ENCODE results near the gene PTPRU. TPM values are rescaled to one million over a fixed set of nuclear protein-coding genes. Genes with fewer than 3 reads are reported as not detected.

The PTPRU gene
- polyA plus RNA-seq, 1 of the 3 experiments (the other 2 are of a cell fraction): 3.5 TPM

DNA sequence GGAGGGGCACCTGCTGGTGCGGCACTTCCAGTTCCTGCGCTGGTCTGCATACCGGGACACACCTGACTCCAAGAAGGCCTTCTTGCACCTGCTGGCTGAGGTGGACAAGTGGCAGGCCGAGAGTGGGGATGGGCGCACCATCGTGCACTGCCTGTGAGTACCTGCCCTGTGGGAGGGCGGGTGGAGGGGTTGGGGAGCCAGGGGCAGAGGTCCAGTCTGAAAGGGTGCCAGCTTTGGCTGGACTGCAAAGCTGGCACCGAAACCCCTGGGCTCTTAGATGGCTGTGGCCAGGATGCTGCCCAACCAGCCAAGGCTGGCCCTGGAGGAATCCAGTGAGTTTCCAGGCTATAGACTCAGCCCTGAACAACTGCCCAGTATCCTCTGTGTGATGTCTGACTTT, 87.3 kb downstream of the PTPRU start:
- POLR2A ChIA-PET: no interaction called here
- H3K9me2 ChIP-seq: no peaks in the 10 kb centered on the region
- no peaks in the 10 kb centered on the region for H3F3A ChIP-seq (replicated peaks; ENCODE audit: insufficient read depth)
- H3K9ac ChIP-seq: no peak overlapping the region
- no peaks in the 10 kb centered on the region for H3K27me3 ChIP-seq (ENCODE audit: insufficient read depth)
- peaks cover 0 to 15% of the 10 kb centered on the region in 2 experiments; a peak in 1 of 4 replicates for H3K4me1 ChIP-seq (ENCODE audit: control insufficient read depth in 1 of 2, insufficient read depth in 2 of 2, low read depth in 1 of 2, low read length in 1 of 2)
- H3K4me2 ChIP-seq: no peak overlapping the region
- no peaks in the 10 kb centered on the region for H4K20me1 ChIP-seq (ENCODE audit: insufficient read depth)
- H3K4me3 ChIP-seq (ENCODE audit: low read depth in 2 of 2, low read length in 1 of 2): no peak overlapping the region
- no peak overlapping the region for H3K27ac ChIP-seq (ENCODE audit: low read depth in 2 of 2, low read length in 1 of 2)
- CTCF ChIA-PET: interaction anchor here (1.1 kb wide), 1 partner anchor 45 kb away, joined by 4 read pairs; no protein-coding TSS in a partner anchor
- no peaks in the 10 kb centered on the region for H3K9me3 ChIP-seq
- H3K79me2 ChIP-seq (ENCODE audit: insufficient read depth): no peaks in the 10 kb centered on the region
- WGBS (ENCODE audit: low lambda C conversion rate): 20% methylated on average over 1 of the region's 8 CpGs
- no peak overlapping the region for H2AFZ ChIP-seq (ENCODE audit: low read depth)
- no peaks in the 10 kb centered on the region for H3K36me3 ChIP-seq (replicated peaks in 1 of 2; ENCODE audit: control insufficient read depth in 1 of 2, insufficient read depth in 2 of 2, low read length in 1 of 2)
- no peak for DNase-seq
- TF ChIP-seq MXI1 (IDR thresholded peaks at IDR 0.05; ENCODE audit: low read depth, low read length) (no peak), TCF12 (IDR thresholded peaks at IDR 0.05) (no peak), FOXM1 (IDR thresholded peaks at IDR 0.05; ENCODE audit: low read depth) (no peak), MAX (IDR thresholded peaks at IDR 0.05; ENCODE audit: low read depth) (no peak), USF2 (IDR thresholded peaks at IDR 0.05; ENCODE audit: borderline replicate concordance, low read depth, low read length) (no peak), SIN3A (IDR thresholded peaks at IDR 0.05; ENCODE audit: borderline replicate concordance, low read depth, low read length) (no peak), RAD21 (IDR thresholded peaks at IDR 0.05; ENCODE audit: low read length) (no peak), TAF1 (IDR thresholded peaks at IDR 0.05; ENCODE audit: borderline replicate concordance, low read depth, low read length) (no peak), EZH2phosphoT487 (IDR thresholded peaks at IDR 0.05; ENCODE audit: borderline replicate concordance, low read depth) (no peak), PBX3 (IDR thresholded peaks at IDR 0.05) (no peak)
- TF ChIP-seq, protein P1, sequence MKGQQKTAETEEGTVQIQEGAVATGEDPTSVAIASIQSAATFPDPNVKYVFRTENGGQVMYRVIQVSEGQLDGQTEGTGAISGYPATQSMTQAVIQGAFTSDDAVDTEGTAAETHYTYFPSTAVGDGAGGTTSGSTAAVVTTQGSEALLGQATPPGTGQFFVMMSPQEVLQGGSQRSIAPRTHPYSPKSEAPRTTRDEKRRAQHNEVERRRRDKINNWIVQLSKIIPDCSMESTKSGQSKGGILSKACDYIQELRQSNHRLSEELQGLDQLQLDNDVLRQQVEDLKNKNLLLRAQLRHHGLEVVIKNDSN (IDR thresholded peaks at IDR 0.05; ENCODE audit: borderline replicate concordance, low read depth): no peak
- TF ChIP-seq, protein P2, sequence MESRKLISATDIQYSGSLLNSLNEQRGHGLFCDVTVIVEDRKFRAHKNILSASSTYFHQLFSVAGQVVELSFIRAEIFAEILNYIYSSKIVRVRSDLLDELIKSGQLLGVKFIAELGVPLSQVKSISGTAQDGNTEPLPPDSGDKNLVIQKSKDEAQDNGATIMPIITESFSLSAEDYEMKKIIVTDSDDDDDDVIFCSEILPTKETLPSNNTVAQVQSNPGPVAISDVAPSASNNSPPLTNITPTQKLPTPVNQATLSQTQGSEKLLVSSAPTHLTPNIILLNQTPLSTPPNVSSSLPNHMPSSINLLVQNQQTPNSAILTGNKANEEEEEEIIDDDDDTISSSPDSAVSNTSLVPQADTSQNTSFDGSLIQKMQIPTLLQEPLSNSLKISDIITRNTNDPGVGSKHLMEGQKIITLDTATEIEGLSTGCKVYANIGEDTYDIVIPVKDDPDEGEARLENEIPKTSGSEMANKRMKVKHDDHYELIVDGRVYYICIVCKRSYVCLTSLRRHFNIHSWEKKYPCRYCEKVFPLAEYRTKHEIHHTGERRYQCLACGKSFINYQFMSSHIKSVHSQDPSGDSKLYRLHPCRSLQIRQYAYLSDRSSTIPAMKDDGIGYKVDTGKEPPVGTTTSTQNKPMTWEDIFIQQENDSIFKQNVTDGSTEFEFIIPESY (IDR thresholded peaks at IDR 0.05; ENCODE audit: borderline replicate concordance, low read depth): no peak

GRCh38 chr1:29324202-29324601, 87.9 kb downstream of the PTPRU start:
- Histone ChIP-seq H3K27ac (ENCODE audit: low read depth in 2 of 2, low read length in 1 of 2) (no peak overlapping the region), H3K79me2 (ENCODE audit: insufficient read depth) (no peaks in the 10 kb centered on the region), H3K9me2 (no peaks in the 10 kb centered on the region), H3K36me3 (replicated peaks in 1 of 2; ENCODE audit: control insufficient read depth in 1 of 2, insufficient read depth in 2 of 2, low read length in 1 of 2) (no peaks in the 10 kb centered on the region), H3K9ac (no peak overlapping the region), H3K27me3 (ENCODE audit: insufficient read depth) (no peaks in the 10 kb centered on the region), H3K4me1 (ENCODE audit: control insufficient read depth in 1 of 2, insufficient read depth in 2 of 2, low read depth in 1 of 2, low read length in 1 of 2) (peaks cover 0 to 15% of the 10 kb centered on the region in 2 experiments; a peak in 1 of 4 replicates), H3K9me3 (no peaks in the 10 kb centered on the region), H3F3A (replicated peaks; ENCODE audit: insufficient read depth) (no peaks in the 10 kb centered on the region), H3K4me3 (ENCODE audit: low read depth in 2 of 2, low read length in 1 of 2) (no peak overlapping the region), H4K20me1 (ENCODE audit: insufficient read depth) (no peaks in the 10 kb centered on the region), H3K4me2 (no peak overlapping the region), H2AFZ (ENCODE audit: low read depth) (no peak overlapping the region)
- CTCF ChIA-PET: interaction anchor here (1.1 kb wide), 1 partner anchor 46 kb away, joined by 4 read pairs; no protein-coding TSS in a partner anchor
- 77% methylated on average over 9 of the region's 10 CpGs for WGBS (ENCODE audit: low lambda C conversion rate)
- DNase-seq: no peak
- POLR2A ChIA-PET: no interaction called here
- TF ChIP-seq MEF2A (IDR thresholded peaks at IDR 0.05; ENCODE audit: borderline replicate concordance, low read depth) (no peak), JUND (IDR thresholded peaks at IDR 0.05) (no peak), TEAD4 (IDR thresholded peaks at IDR 0.05; ENCODE audit: borderline replicate concordance, insufficient read depth) (no peak), TCF12 (IDR thresholded peaks at IDR 0.05) (no peak), RXRA (IDR thresholded peaks at IDR 0.05; ENCODE audit: borderline replicate concordance, low read depth) (no peak), SMC3 (IDR thresholded peaks at IDR 0.05; ENCODE audit: low read depth, low read length) (no peak)
- TF ChIP-seq, protein P3, sequence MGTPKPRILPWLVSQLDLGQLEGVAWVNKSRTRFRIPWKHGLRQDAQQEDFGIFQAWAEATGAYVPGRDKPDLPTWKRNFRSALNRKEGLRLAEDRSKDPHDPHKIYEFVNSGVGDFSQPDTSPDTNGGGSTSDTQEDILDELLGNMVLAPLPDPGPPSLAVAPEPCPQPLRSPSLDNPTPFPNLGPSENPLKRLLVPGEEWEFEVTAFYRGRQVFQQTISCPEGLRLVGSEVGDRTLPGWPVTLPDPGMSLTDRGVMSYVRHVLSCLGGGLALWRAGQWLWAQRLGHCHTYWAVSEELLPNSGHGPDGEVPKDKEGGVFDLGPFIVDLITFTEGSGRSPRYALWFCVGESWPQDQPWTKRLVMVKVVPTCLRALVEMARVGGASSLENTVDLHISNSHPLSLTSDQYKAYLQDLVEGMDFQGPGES (IDR thresholded peaks at IDR 0.05; ENCODE audit: low read depth, low read length): no peak
- TF ChIP-seq, protein P1 (IDR thresholded peaks at IDR 0.05; ENCODE audit: borderline replicate concordance, low read depth): no peak
- TF ChIP-seq, protein P4, sequence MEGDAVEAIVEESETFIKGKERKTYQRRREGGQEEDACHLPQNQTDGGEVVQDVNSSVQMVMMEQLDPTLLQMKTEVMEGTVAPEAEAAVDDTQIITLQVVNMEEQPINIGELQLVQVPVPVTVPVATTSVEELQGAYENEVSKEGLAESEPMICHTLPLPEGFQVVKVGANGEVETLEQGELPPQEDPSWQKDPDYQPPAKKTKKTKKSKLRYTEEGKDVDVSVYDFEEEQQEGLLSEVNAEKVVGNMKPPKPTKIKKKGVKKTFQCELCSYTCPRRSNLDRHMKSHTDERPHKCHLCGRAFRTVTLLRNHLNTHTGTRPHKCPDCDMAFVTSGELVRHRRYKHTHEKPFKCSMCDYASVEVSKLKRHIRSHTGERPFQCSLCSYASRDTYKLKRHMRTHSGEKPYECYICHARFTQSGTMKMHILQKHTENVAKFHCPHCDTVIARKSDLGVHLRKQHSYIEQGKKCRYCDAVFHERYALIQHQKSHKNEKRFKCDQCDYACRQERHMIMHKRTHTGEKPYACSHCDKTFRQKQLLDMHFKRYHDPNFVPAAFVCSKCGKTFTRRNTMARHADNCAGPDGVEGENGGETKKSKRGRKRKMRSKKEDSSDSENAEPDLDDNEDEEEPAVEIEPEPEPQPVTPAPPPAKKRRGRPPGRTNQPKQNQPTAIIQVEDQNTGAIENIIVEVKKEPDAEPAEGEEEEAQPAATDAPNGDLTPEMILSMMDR (IDR thresholded peaks at IDR 0.05): no peak

Measured in SK-N-SH (cell line).